ENCODE results near the gene KIRREL3.

The KIRREL3 gene

GRCh38 chr11:126949066-126949891 is 51.3 kb downstream of the KIRREL3 start:
- no peak for DNase-seq

- DNase-seq, result no peak
Measured at GRCh38 chr11:126948563-126948962, 52.0 kb downstream of the KIRREL3 start.

GRCh38 chr11:126945319-126945718 is 55.3 kb downstream of the KIRREL3 start:
- DNase-seq, result no peak

- no peak for DNase-seq
Measured at GRCh38 chr11:126943316-126943715, 57.3 kb downstream of the KIRREL3 start.

- no peak for DNase-seq
Measured at GRCh38 chr11:126942146-126942545, 58.4 kb downstream of the KIRREL3 start.

DNA sequence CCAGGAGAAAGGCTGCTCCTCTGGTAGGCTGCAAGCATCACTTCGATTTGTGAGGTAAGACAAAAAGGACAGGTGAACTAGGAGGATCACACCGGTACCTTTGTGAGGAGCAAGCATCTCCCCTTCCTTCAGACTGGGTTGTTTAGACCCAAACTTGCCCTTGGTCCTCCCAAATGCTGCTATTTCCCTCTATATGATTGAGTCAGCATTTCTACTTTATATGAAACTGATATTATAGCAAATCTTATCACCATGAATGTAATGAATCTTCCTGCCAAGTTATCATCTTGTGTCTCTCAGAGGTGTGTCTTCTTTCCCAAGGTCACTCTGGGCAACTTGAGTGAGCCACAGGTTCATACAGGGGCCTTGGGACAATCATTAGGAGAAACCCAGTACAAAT is 61.0 kb downstream of the KIRREL3 start:
- no peak for DNase-seq

GRCh38 chr11:126938718-126939117 is 61.9 kb downstream of the KIRREL3 start:
- no peak for DNase-seq

- no peak for DNase-seq
Measured at GRCh38 chr11:126930091-126930841, 70.3 kb downstream of the KIRREL3 start.

DNA sequence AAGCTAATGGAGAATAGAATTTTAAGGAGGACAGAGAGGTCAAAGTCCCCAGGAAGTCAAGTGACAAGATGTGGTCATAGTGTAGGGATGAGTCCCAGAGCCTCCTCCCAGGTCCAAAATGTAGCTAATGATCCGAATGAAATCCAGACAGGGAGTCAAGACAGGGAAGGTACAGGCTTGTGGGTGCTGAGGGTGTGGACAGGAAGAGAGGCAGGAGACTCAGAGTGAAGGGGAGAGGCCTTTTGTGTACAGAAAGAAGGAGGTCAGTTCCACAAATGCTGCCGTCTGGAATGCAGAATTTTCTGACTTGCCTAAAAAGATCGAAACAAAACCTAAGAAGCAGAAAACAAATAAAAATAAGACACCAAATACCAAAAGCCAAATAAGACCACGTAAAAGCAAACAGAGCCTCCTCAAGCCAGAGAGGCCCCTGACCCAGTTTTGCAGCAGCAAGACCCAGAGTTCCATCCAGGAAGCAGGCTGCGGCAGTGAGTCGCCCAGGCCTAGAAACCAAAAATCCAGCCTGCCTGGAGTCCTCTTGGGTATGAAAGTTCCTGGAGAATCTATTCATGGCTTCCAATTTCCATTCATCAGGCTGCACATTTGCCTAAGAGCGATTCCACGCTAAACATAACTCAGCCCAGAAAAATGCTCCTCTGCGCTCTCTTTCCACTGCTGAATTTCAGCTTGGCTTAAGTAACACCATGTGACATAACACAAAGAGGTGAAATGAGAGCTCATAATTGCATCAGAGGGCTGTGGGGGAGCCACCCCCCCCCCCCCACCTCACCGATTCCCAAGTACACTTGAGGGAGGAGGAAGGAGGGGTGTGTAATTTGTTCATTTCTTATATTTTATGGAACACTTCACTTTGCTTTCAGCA is 71.2 kb downstream of the KIRREL3 start:
- DNase-seq, result no peak

- DNase-seq, result no peak
Measured at GRCh38 chr11:126927623-126928022, 72.9 kb downstream of the KIRREL3 start.

DNA sequence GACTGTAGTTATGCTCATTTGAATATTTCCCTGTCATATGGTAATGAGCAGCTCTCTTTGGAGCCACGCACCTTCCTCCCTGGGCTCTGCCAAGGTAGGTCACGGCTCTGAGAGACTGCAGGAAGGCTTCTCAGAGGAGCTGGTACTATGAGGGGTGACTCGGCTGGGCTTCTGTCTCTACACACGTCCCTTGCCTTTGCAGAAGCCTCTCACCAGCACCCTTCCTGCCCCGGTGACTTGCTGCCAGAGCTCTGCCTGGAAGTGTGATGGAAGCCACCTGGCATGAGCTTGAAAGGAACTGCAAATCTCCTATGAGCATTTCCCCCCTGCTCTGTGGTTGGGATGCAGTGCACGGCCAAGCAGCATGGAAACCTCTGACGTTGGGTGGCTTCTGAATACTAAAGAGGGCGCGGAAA is 74.2 kb downstream of the KIRREL3 start:
- DNase-seq, result no peak

DNA sequence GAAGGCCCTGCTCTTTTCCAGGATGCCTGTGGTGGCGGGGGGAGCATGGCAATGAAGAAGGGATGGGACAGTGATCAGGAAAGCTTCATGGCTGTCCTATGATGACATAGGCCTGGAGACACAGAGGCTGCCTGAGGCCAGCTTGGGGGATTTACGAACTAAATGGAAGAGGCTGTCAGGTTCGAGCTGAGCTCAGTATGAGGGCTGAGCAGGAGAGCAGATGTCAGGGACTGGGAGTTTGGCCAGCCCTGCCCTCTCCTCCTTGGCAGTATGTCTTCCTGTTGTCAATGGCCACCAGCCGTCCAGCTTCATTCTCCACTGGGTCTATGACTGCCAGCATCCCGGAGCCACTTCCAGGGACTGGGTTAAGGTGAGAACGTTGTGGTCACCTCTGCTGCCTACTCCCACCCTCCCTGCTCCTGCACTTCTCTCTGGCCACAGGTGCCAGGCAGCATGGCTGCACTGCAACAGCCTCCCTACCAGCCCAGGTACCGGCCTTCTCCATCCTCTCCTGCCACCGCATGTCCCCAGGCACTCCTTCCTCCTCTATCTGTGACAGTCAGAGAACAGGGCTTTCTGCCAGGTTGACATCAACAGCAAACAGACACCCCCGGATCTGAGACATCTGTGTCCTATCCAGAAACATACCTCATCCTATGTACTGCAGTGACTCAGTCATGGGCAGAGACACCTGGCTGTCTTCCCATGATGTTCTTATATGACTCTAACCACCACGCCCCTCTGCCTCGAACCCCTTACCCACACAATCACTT is 75.1 kb downstream of the KIRREL3 start:
- DNase-seq, result no peak

DNA sequence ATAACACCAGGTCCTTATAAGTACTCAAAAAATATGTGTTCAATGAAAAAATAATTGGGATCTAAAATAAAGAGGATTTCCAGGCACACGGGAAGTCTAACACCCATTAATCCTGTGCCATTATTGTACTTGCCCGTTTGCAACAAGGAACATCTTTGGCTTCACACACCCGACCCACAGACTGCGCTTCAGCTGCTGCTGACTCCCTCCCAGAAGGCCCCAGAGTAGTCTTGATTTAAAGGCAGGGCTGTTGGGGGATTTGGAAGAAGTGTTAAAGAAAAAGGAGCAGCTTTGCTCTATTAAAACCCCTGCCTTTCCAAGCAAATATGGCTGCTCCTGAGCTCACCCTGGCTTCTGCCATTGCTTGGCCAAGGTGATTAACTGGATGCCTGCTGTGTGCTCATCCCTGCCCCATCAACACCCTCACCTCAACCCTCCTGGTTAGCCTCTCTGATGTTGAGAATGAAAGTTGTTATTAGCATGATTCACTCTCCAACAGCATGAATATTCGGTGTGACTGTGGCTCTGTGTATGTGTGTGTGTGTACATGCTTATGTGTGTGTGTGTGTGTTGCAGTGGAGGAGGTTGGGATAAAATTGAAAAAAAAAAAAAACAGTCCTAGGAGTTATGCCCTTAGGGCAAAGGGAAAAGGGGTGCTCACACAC is 76.1 kb downstream of the KIRREL3 start:
- DNase-seq, result no peak

GRCh38 chr11:126920833-126921232 is 79.7 kb downstream of the KIRREL3 start:
- no peak for DNase-seq

GRCh38 chr11:126919147-126919823 is 81.3 kb downstream of the KIRREL3 start:
- no peak for DNase-seq

- no peak for DNase-seq
Measured at GRCh38 chr11:126918556-126918955, 82.0 kb downstream of the KIRREL3 start.

DNA sequence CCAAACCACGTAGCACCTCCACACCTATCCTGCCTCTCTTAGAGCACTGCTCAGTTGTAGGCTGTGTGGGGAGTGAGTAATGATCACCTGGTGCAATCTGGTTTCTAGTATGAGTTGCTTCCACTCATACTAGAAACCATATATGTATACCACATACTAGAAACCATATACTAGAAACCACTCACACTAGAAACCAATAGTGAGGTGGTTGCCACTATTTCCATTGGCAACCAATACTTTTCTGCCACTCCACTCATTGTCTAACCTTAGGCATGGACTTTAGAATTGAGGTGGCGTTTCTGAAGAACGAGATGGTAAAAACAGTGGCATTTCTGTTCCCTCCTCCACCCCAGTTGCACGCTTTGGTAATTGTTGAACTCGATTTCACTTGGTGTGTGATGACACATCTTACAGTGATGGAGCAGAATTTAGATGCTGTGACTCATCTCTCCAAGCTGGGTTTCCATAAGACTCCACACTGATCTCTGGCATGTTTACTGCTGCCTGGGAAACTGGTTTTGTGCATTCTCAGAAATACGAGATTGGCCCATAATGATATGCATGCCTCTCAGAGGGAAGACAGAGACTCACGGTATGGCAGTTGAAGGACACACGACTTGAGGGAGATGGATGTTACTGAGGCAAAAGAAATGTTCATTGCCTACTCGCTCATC is 82.9 kb downstream of the KIRREL3 start:
- DNase-seq, result no peak

GRCh38 chr11:126915430-126915829 is 85.1 kb downstream of the KIRREL3 start:
- DNase-seq, result no peak

GRCh38 chr11:126914941-126915340 is 85.6 kb downstream of the KIRREL3 start:
- DNase-seq, result no peak

DNA sequence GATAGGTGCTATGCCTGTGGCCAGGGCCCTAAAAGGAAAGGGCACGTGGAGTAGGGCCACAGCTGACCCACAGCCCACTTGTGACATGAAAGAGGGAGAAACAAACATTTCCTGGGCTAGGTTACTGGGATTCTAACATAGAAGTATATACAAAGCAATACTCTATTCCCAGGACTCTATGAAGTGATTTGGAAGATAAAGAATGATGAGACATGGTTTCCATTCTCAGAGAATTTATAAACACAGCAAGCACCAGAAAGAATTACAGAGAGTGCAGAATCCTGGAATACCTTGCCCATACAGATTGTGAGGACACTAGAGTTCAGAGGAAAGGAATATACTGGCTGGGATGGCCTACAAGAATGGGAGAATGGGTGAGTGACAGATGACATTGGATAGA is 86.4 kb downstream of the KIRREL3 start:
- DNase-seq, result no peak

GRCh38 chr11:126904520-126904919 is 96.0 kb downstream of the KIRREL3 start:
- DNase-seq, result no peak
